ENCODE measurements around the gene MACF1.
"Not testable (repeated sequence)": the region's sequence is repeated elsewhere in the genome, so short reads cannot be mapped to it uniquely, and the experiment has no call there.

The MACF1 gene

GRCh38 chr1:39475551-39475950, 271.1 kb downstream of the MACF1 start:
- DNase-seq = not testable (repeated sequence)

DNA sequence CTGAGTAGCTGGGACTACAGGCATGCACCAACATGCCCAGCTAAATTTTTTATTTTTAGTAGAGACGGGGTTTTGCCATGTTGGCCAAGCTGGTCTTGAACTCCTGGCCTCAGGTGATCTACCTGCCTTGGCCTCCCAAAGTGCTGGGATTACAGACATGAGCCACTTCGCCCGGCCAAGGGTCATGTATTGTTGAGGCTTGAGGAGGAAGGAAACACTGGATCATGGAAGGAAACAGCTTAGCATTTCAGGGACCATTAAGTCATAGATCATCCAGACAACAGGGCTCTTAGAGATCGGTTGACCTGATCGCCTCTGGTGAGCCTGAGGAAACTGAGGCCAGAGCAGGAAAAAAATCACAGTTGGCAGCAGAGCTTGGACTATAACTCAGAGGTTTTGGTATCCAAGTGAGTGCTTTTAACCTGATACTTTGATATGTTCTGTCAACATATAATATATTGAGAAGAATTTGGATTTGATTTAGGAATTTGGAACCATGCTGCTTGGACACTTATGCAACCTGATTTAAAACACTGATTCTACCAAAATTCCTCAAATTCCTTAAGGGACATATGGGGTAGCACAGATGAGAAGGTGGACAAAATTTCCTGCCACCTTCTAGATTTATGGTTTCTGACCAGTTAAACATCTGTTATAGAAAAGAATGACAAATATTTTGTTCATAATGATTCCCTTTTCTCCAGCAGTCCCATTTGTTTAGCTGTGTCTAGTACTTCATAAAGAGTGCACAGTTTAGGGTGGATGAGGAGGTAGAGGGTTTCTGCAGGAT, 273.8 kb downstream of the MACF1 start:
- no peak for DNase-seq

- DNase-seq = no peak
Measured at GRCh38 chr1:39481289-39481688, 276.8 kb downstream of the MACF1 start.

- no peak for DNase-seq
Measured at GRCh38 chr1:39483276-39483675, 278.8 kb downstream of the MACF1 start.

DNA sequence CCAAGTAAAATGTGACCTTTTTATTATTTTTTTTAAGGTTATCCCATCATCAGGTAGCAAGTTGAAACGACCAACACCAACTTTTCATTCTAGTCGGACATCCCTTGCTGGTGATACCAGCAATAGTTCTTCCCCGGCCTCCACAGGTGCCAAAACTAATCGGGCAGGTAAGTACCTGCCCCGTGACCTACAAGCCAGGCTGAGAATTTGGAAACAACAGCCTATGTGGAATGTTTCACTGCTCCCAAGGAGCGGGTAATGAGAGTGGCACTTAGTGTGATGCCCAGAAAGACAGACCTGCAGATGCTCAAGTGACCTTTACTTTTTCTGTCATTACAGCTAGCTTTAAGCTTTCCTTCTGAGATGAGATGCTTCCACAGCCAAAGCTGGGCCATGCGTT, 280.1 kb downstream of the MACF1 start:
- no peak for DNase-seq

DNA sequence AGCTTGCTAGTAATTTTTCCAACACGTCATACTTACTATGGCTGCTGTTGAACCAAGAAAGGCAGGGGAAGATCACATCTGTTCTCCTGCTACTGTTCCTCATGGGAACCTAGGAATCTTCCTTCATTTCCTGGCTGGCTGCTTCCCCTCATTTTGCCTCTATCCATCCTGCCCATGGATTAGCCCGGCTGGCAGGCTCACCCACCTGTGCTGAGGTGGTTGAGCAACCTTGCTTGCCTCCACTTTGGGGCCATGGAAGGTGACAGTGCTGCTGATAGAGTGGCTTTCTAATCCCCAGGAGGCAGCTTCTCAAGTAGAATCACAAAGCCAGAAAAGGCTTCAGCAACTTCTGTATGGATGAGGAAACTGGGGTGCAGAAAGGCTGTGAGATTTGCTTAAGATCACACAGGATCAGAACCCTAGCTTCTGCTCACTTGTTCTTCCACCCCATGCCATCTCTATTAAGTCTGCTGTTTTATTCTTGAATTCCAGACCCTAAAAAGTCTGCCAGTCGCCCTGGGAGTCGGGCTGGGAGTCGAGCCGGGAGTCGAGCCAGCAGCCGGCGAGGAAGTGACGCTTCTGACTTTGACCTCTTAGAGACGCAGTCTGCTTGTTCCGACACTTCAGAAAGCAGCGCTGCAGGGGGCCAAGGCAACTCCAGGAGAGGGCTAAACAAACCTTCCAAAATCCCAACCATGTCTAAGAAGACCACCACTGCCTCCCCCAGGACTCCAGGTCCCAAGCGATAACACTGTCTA, 280.7 kb downstream of the MACF1 start:
- no peak for DNase-seq

DNA sequence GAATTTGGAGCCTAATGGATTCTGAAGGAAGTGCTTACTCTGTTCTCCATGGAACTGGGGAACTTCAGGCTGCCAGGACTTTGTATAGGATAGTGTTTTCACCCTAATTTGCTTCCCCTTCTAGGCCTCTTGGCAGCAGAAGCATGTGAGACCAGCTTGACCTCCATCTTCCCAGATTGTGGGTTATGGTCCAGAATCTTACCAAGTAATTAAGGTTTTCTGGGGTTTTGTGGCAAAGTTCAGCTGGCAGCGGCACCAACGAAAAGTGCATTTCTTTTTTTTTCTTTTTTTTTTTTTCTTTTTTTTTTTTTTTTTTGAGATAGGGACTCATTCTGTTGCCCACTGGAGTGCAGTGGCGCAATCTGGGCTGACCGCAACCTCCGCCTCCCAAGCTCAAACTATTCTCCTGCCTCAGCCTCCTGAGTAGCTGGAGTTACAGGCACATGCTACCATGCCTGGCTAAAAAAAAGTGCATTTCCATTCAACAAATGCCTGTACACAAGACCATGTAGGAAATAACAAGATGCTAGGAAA, 283.6 kb downstream of the MACF1 start:
- DNase-seq = no peak

- no peak for DNase-seq
Measured at GRCh38 chr1:39488793-39489566, 284.5 kb downstream of the MACF1 start.

DNA sequence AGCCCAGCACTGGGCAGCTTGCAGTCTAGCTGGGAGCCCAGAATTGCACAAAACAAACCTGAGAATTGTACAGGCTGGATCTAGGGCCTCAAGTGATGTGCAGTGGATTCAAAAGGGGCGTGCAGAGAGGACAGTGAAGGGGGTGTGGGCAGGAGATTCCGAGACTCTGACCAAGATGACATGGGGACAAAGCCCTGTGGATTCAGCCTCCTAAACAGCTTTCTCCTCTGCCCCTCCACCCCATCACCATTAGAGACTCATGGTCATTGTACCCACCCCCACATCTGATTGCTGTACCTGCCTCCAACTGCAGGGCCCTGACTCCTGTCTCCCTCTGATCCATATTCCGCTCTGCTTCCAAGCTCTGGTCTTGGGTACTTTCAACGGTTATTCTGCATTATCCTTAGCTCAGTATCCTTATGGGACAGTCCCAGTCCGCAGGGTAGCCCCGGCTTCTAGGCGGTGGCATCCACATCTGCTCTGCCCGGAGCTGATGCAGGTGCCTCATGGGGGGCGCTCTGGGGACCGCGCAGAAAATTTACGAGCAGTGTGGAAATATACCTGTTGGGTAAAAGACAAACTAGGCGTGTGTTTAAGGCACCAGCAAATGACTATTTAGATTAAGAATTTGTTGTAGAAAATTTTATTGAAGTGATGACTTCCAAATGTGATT, 285.2 kb downstream of the MACF1 start:
- no peak for DNase-seq

DNA sequence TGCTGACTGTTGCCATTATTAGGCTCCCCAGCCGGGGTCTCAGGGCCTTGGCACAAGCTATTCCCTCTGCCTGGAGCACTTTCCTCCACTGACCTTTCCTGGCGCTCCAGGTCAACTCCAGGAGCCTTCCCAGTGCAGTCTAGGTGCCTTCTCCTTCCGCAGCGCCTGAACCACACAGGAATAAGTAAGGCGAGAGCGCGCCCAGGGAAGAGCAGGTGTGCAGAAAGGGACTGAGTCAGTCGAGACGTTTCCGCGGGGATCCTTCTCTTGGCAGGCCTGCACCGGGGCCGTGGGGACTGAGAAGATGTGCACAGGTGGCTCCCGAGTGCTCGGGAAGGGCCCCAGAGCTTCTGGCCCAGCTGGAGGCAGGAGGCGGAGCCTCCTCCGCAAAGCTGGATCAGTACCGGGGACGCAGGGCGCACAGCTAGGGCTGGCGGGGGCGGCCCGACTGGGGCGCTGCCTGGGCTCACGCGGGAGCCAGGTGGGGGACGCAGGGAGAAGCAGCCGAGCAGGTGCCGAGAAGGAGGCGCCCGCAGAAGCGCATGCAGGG, 286.2 kb downstream of the MACF1 start:
- DNase-seq = no peak

- peak; percentile 73 for DNase-seq
Measured at GRCh38 chr1:39491146-39491921, 286.8 kb downstream of the MACF1 start, which contains the start of gene BMP8A. Gene BMP8A, plus strand, starts transcription at chr1:39491636. Its CDS starts 356 bp downstream, at chr1:39491992.

GRCh38 chr1:39492118-39493042, 287.9 kb downstream of the MACF1 start:
- DNase-seq = not testable (repeated sequence)

DNA sequence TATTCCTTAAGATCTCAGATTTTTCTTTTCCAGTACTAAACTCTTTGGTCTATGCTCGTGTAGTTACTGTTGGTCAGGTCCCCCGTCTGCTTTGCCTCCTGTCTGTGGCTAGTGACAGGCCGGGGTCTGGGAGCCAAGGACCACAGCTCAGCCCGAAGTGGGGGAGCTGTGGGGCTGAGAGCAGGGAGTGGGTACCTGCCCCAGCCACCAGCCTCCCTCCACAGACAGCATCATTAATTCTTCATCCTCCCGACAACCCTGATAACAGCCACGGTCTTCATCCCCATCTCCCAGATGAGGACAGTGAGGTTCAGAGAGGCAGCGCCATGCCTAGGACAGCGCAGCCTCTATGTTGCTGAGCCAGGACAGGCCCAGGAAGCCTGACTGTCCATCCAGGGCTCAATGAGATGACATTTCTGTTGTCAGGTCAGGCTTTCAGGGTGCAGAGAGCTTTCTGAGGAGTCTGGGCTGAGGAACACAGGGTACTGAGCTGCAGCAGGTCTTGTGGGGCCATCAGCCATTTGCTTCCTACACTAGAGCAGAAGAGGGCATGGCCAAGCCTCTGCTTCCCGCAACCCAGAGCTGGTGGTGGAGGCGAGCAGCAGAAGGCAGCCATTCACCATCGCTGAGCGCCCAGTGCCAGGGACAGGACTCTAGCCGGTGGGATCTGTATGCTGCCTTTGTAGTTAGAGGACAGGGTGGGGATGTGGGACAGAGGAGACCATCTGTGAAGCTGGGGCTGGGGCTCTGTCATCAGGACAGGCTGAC, 288.7 kb downstream of the MACF1 start:
- not testable (repeated sequence) for DNase-seq

DNA sequence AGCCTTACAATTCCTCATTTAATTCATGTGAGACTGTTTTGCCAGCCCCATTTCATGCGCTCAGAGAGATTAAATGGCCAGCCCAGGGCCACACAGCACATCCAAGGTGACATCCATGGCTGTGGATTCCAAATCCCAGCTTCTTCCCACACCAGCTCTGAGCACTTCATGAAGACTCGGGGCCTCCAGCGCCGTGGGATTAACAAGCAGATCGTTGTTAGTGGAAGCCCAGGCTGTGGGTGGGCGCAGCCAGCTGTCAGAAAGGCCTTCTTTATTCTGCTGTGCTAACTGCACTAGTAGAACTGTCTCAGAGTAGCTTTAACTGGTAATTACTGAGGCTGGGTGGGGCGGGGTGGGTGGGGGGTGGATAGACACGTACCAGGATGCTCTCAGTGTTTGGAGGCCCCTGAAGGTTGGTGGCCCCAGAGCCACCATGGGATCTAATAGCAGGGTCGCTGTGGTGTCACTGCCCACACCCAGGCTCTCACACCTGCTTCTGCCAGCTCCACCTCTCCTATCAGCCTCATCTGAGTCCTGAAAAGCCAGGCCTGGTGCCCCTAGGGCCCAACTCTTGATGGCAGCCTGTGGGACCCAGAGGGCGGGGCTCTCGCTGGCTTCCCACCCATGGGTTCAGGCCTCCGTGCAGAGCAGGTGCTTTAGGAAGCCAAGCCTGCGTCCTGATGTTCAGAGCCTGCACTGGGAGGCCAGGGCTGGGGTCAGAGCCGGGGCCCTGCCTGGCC, 290.3 kb downstream of the MACF1 start:
- no peak for DNase-seq

DNA sequence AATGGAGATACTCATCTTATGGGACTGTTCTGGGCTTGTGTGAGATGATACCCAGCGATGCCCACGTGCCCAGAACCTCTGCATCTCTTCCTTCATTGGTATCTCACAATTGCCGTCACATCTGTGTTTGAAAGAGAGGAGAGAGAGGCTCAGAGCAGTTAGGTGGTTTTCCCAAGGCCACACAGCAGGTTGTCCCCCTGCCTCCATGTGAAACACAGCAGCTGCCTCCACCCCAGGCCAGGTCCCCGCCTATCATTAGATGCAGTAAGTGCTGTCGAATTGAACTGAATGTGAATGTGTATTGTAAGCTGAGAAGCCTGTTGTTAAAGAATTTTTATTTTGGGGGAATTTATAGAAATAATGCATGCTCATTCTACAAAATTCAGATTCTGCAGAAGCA, 292.0 kb downstream of the MACF1 start:
- not testable (repeated sequence) for DNase-seq

GRCh38 chr1:39497585-39497984, 293.1 kb downstream of the MACF1 start:
- no peak for DNase-seq

GRCh38 chr1:39498096-39498710, 293.7 kb downstream of the MACF1 start:
- not testable (repeated sequence) for DNase-seq

GRCh38 chr1:39498821-39499220, 294.3 kb downstream of the MACF1 start:
- not testable (repeated sequence) for DNase-seq

Measured in retina (tissue), 1 donor.